Spleen (tissue), 11 donors: ENCODE measurements around the gene ATP10D. TPM values are rescaled to one million over a fixed set of nuclear protein-coding genes. Genes with fewer than 3 reads are reported as not detected.

ENCODE experiments used
- DNase-seq: peaks from one replicate; pipeline ENCODE4 v3.0.0-alpha.2; 2020
- H3K27ac ChIP-seq, 8 donors: fragments of 200-600 bp; sonication (generic) in 7 of 8; 1 replicate in 4 of 8; 2 replicates in 4 of 8; pipeline versions ENCODE4 v1.5.0 to v1.8.0; 2016 to 2021; ENCODE audit warnings: inconsistent platforms in 4 of 8, mild to moderate bottlenecking in 4 of 8, moderate library complexity in 1 of 8
- H3K27me3 ChIP-seq, 7 donors: fragments of 200-600 bp; sonication (generic) in 6 of 7; replicated peaks in 1 of 7; 1 replicate in 4 of 7; 2 replicates in 3 of 7; pipeline versions ENCODE4 v1.5.0 to v1.8.0; 2016 to 2021; ENCODE audit warnings: inconsistent platforms in 3 of 7, mild to moderate bottlenecking in 1 of 7
- H3K36me3 ChIP-seq, 6 donors: fragments of 200-600 bp; sonication (generic) in 5 of 6; 1 replicate in 4 of 6; 2 replicates in 2 of 6; pipeline versions ENCODE4 v1.5.0 to v1.8.0; 2016 to 2021; ENCODE audit warnings: inconsistent platforms in 2 of 6
- H3K4me1 ChIP-seq, 6 donors: fragments of 200-600 bp; sonication (generic) in 5 of 6; 1 replicate in 3 of 6; 2 replicates in 3 of 6; pipeline versions ENCODE4 v1.5.0 to v1.8.0; 2016 to 2021; ENCODE audit warnings: inconsistent platforms in 3 of 6
- H3K4me3 ChIP-seq, 8 donors: fragments of 200-600 bp; sonication (generic) in 7 of 8; 1 replicate in 4 of 8; 2 replicates in 4 of 8; pipeline versions ENCODE4 v1.5.0 to v1.8.0; 2016 to 2021; ENCODE audit warnings: inconsistent platforms in 4 of 8, mild to moderate bottlenecking in 4 of 8, moderate library complexity in 2 of 8
- H3K9me3 ChIP-seq, 8 donors: fragments of 200-600 bp; sonication (generic) in 7 of 8; 1 replicate in 4 of 8; 2 replicates in 4 of 8; pipeline versions ENCODE4 v1.5.0 to v1.8.0; 2016 to 2021; ENCODE audit warnings: inconsistent platforms in 4 of 8
- POLR2A ChIP-seq, 3 donors: fragments of 450-650 bp; IDR thresholded peaks; one replicate each; pipeline ENCODE4 v1.5.1; 2017; ENCODE audit warnings: antibody characterized with exemption in 3 of 3, mild to moderate bottlenecking in 1 of 3
- POLR2AphosphoS5 ChIP-seq, 3 donors: sonication (generic); formaldehyde crosslinking; IDR thresholded peaks; one replicate each; pipeline ENCODE4 v1.5.1; 2017; ENCODE audit warnings: antibody characterized with exemption in 3 of 3
- WGBS, 5 donors: extraction: QIAGEN DNeasy Blood & Tissue Kit in 3 of 5; methylation state at CpG; one replicate each; pipeline versions ENCODE4 v1.1.5 to v1.1.7; 2013 to 2018; 5-methylcytosine and 5-hydroxymethylcytosine counted together
- intact Hi-C: fragments of 100-400 bp; cut with DNase I; formaldehyde crosslinking; loops from one replicate; pipeline ENCODE4 v1.15.0; 2023; ENCODE audit warnings: low total_unique reads
- polyA plus RNA-seq, 3 donors: library from polyadenylated mRNA; stranded (reverse); fragments of 200-250 nt; gene quantifications; one replicate each; pipeline ENCODE4 v1.2.1, GENCODE V29; 2013
- total RNA-seq, 7 donors: library from RNA; depleted of rRNA in 3 of 7; stranded (reverse); fragments of >200 nt in 3 of 7; fragmentation: NEBNext Ultra II Directional in 4 of 7; extraction: Animal tissue kit (Norgen Biotek cat#: 25700) in 4 of 7; gene quantifications; one replicate each; pipeline versions ENCODE4 v1.1.0 to v1.2.1, GENCODE V29; 2016 to 2021
- TF ChIP-seq, protein P1 (sequence below), 11 experiments: fragments of 200-600 bp in 7 of 11; fragments of 450-650 bp in 4 of 11; sonication (generic) in 4 of 11; IDR thresholded peaks in 8 of 11; conservative IDR thresholded peaks in 3 of 11; 1 replicate in 7 of 11; 2 replicates in 4 of 11; pipeline versions ENCODE4 v1.4.0 to v1.8.0; 2016 to 2021; ENCODE audit warnings: antibody characterized with exemption in 11 of 11, inconsistent platforms in 4 of 11, mild to moderate bottlenecking in 1 of 11
- donor health status: healthy with polysubstance abuse.
- donor health status: DM: no; HTN: no; CAD: no; lungs with moderate emphysema.
- donor health status: DM: no; HTN: no; CAD: no.
- donor health status: Bipolar disorder and iron deficiency.
- donor health status: healthy.
- donor health status: DM: no; HTN: no; CAD: no.
- donor health status: DM: yes; HTN: yes; CAD: no.

Gene ATP10D
- total and polyA plus RNA-seq, 10 donors, result 4.6 to 79.1 (median 51.2) TPM

DNA sequence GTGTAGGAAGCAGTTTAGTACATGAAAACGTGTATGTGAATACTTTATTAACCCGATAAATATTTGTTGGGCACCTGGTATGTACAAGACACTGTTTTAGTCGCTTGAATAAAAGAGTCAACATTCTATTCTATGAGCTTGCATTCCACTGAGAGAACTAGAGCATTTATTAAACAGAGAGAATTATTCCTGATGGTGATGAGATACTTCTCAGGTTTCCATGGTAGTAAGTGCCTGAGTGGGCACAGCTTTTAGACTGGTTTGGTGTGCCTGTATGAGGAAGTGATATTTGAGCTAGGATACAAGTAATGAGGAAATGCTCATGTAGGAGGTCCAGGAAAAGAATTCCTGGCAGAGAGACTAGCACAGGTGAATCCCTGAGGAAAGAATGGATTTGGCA, 94.2 kb downstream of the ATP10D start:
- 91 to 95% (median 93%) methylated on average over 3 of the region's 3 CpGs for WGBS, 5 donors
- no peaks in the 10 kb centered on the region for H3K9me3 ChIP-seq
- H3K4me1 ChIP-seq, result peaks cover 0 to 12% (median 2%) of the 10 kb centered on the region in 6 donors
- peaks cover 0 to 99% (median 66%) of the 10 kb centered on the region in 6 donors for H3K36me3 ChIP-seq
- intact Hi-C loops, result no loop called here
- no peaks in the 10 kb centered on the region for H3K27me3 ChIP-seq
- DNase-seq, result no peak
- TF ChIP-seq, protein P1, sequence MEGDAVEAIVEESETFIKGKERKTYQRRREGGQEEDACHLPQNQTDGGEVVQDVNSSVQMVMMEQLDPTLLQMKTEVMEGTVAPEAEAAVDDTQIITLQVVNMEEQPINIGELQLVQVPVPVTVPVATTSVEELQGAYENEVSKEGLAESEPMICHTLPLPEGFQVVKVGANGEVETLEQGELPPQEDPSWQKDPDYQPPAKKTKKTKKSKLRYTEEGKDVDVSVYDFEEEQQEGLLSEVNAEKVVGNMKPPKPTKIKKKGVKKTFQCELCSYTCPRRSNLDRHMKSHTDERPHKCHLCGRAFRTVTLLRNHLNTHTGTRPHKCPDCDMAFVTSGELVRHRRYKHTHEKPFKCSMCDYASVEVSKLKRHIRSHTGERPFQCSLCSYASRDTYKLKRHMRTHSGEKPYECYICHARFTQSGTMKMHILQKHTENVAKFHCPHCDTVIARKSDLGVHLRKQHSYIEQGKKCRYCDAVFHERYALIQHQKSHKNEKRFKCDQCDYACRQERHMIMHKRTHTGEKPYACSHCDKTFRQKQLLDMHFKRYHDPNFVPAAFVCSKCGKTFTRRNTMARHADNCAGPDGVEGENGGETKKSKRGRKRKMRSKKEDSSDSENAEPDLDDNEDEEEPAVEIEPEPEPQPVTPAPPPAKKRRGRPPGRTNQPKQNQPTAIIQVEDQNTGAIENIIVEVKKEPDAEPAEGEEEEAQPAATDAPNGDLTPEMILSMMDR (IDR thresholded peaks at IDR 0.05 in 8 of 11, conservative IDR thresholded peaks at IDR 0.05 in 3 of 11), result no peak
- TF ChIP-seq POLR2A (IDR thresholded peaks at IDR 0.05) (no peak), POLR2AphosphoS5 (IDR thresholded peaks at IDR 0.05) (no peak)
- no peak overlapping the region for H3K4me3 ChIP-seq
- H3K27ac ChIP-seq, result peak overlapping the region in 4 of 8 donors; percentile 70 to 86 (median 80)

DNA sequence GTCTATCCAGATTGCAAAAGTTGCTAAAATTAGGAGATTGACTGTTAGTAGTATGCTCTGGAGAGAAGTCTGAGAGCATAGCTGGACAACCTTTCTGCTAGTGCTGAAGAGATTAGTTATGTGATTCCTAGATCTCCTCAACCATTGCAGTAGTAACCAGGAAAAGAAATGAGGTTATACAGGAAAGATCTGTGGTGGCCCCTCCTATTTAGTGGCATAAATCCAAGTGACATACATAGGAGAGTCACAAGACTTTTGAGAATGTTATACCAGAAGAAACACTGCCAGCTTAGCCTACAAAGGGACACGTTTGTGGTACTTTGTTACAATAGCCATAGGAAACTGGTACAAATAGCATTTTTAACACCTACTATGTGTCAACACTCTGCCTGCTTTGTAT, 105.2 kb downstream of the ATP10D start:
- H3K4me3 ChIP-seq, result no peak overlapping the region
- peaks cover 7 to 100% (median 63%) of the 10 kb centered on the region in 6 donors for H3K36me3 ChIP-seq
- DNase-seq, result no peak
- intact Hi-C loops, result no loop called here
- no peaks in the 10 kb centered on the region for H3K4me1 ChIP-seq
- no peak overlapping the region for H3K27ac ChIP-seq
- TF ChIP-seq, protein P1 (IDR thresholded peaks at IDR 0.05 in 8 of 11, conservative IDR thresholded peaks at IDR 0.05 in 3 of 11), result no peak
- TF ChIP-seq POLR2A (IDR thresholded peaks at IDR 0.05) (no peak), POLR2AphosphoS5 (IDR thresholded peaks at IDR 0.05) (no peak)
- peaks cover 0 to 22% (median 13%) of the 10 kb centered on the region in 8 donors for H3K9me3 ChIP-seq
- 3 to 100% (median 82%) methylated on average over 1 of the region's 1 CpG for WGBS, 5 donors
- H3K27me3 ChIP-seq, result no peaks in the 10 kb centered on the region

DNA sequence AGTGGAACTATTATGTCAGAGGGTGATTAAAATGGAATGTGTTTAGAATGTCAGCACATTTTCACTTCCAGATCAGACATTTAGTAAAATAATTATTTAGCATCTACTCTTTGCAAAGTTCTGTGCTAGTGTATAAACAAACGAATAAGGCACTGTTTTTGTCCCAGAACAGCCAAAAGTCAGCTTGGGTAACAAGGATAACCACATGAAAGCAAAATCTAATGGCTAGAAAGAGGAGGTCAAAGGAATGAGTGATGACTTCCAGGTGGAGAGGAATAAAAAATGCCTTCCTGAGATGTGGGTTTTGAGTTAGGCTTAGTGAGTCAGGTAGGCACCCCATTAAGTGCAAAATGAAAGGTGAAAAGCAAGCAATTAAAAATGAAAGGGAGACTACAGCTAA, 112.6 kb downstream of the ATP10D start:
- DNase-seq, result no peak
- no peak overlapping the region for H3K4me3 ChIP-seq
- H3K27ac ChIP-seq, result no peak overlapping the region
- H3K36me3 ChIP-seq, result peaks cover 0 to 48% (median 0%) of the 10 kb centered on the region in 6 donors
- H3K9me3 ChIP-seq, result peaks cover 0 to 6% (median 1%) of the 10 kb centered on the region in 8 donors
- WGBS, 5 donors, result 79 to 94% (median 82%) methylated on average over 1 of the region's 1 CpG
- intact Hi-C loops, result no loop called here
- H3K4me1 ChIP-seq, result no peaks in the 10 kb centered on the region
- H3K27me3 ChIP-seq, result no peaks in the 10 kb centered on the region
- TF ChIP-seq POLR2AphosphoS5 (IDR thresholded peaks at IDR 0.05), result no peak
- TF ChIP-seq, protein P1 (IDR thresholded peaks at IDR 0.05 in 8 of 11, conservative IDR thresholded peaks at IDR 0.05 in 3 of 11), result no peak
- TF ChIP-seq POLR2A (IDR thresholded peaks at IDR 0.05), result no peak

DNA sequence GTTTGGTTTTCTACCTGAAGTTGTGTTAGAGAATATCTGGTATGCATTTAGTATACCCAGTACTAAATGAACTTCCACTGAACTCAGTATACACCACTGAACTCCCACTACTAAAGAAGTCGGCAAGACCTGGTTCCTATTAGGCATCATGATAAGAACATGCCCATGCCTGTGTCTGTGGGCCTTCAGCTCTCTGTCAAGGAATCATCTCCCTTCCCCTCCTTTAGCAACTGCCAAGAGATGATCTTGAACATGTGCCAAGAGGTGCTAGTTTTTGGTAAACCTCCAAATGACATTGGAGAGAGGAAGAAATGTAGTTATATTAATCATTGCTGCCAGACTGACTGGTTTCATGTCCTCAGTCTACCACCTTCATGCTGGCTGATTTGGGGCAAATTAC, 113.2 kb downstream of the ATP10D start:
- Histone ChIP-seq H3K27me3 (no peaks in the 10 kb centered on the region), H3K4me3 (no peak overlapping the region), H3K36me3 (peaks cover 0 to 48% (median 0%) of the 10 kb centered on the region in 6 donors), H3K9me3 (peaks cover 0 to 10% (median 7%) of the 10 kb centered on the region in 8 donors), H3K4me1 (no peaks in the 10 kb centered on the region), H3K27ac (no peak overlapping the region)
- 76 to 96% (median 84%) methylated on average over 1 of the region's 1 CpG for WGBS, 5 donors
- no peak for DNase-seq
- intact Hi-C loops, result no loop called here
- TF ChIP-seq POLR2A (IDR thresholded peaks at IDR 0.05) (no peak), POLR2AphosphoS5 (IDR thresholded peaks at IDR 0.05) (no peak)
- TF ChIP-seq, protein P1 (IDR thresholded peaks at IDR 0.05 in 8 of 11, conservative IDR thresholded peaks at IDR 0.05 in 3 of 11), result no peak
